Measurements from ENCODE around the gene CEACAM1. TPM values are rescaled to one million over a fixed set of nuclear protein-coding genes. Genes with fewer than 3 reads are reported as not detected.
"Not testable (repeated sequence)": the region's sequence is repeated elsewhere in the genome, so short reads cannot be mapped to it uniquely, and the experiment has no call there.

The CEACAM1 gene
- total RNA-seq, 1 donor from 2014 or later: 1.6 TPM

DNA sequence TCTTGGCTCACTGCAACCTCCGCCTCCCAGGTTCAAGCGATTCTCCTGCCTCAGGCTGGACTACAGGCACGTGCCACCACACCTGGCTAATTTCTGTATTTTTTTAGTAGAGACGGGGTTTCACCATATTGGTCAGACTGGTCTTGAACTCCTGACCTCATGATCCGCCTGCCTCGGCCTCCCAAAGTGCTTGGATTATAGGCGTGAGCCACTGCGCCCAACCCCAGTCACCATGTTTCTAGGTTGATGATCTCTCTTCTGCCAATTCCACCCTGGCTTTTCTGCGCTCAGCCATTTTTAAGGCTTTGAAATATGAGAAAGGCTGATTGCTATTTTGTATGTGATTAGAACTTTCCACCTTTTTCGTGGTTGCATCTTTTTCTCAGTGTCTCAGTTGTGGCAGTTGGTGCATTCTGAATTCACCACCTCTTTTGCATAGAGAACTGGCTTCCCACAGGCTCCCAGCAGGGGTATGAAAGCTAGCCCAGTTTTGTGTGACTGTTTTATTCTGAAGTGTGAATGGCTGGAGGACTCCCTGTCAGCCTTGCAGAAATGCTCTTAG is 15.5 kb downstream of the CEACAM1 start:
- FAIRE-seq (no peak), DNase-seq (ENCODE audit: low read depth) (no peak)
- H3K36me3 ChIP-seq (ENCODE audit: control insufficient read depth, insufficient read depth, low read length): no peaks in the 10 kb centered on the region

DNA sequence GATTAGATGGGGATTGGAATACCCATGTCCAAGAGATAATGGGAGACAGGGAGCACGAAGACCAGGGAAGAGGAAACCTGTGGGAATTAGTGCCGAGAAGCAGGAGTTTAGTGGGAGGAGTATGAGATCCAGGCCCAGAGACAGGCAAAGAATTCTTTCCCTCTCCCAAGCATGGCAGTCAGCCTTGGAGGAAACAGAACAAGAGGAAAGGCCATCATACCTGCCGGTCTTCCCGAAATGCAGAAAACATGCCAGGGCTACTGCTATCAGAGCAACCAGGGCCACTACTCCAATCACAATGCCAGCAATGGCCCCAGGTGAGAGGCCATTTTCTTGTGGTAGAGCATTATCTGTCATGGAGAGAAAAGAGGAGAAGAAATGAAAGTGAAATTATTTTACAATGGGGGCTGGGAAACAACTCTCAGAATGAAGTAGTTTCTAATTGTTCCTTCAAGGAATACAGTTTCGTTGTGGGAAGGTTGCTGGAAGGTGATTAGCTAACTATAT is 16.1 kb downstream of the CEACAM1 start:
- TF ChIP-seq, protein P1, sequence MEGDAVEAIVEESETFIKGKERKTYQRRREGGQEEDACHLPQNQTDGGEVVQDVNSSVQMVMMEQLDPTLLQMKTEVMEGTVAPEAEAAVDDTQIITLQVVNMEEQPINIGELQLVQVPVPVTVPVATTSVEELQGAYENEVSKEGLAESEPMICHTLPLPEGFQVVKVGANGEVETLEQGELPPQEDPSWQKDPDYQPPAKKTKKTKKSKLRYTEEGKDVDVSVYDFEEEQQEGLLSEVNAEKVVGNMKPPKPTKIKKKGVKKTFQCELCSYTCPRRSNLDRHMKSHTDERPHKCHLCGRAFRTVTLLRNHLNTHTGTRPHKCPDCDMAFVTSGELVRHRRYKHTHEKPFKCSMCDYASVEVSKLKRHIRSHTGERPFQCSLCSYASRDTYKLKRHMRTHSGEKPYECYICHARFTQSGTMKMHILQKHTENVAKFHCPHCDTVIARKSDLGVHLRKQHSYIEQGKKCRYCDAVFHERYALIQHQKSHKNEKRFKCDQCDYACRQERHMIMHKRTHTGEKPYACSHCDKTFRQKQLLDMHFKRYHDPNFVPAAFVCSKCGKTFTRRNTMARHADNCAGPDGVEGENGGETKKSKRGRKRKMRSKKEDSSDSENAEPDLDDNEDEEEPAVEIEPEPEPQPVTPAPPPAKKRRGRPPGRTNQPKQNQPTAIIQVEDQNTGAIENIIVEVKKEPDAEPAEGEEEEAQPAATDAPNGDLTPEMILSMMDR (IDR thresholded peaks at IDR 0.05; ENCODE audit: insufficient read depth, low read length, severe bottlenecking): no peak
- H3K36me3 ChIP-seq (ENCODE audit: control insufficient read depth, insufficient read depth, low read length): no peaks in the 10 kb centered on the region
- no peak for FAIRE-seq
- H3K4me3 ChIP-seq (ENCODE audit: low read depth, low read length): no peak overlapping the region
- H3K27me3 ChIP-seq (ENCODE audit: control insufficient read depth, insufficient read depth, low read length): no peaks in the 10 kb centered on the region
- no peak for DNase-seq (ENCODE audit: low read depth)

More for the DNA sequence above, 15.5 kb downstream of the CEACAM1 start:
- TF ChIP-seq, protein P1 (IDR thresholded peaks at IDR 0.05; ENCODE audit: insufficient read depth, low read length, severe bottlenecking): no peak
- Histone ChIP-seq H3K4me3 (ENCODE audit: low read depth, low read length) (no peak overlapping the region), H3K27me3 (ENCODE audit: control insufficient read depth, insufficient read depth, low read length) (no peaks in the 10 kb centered on the region)

DNA sequence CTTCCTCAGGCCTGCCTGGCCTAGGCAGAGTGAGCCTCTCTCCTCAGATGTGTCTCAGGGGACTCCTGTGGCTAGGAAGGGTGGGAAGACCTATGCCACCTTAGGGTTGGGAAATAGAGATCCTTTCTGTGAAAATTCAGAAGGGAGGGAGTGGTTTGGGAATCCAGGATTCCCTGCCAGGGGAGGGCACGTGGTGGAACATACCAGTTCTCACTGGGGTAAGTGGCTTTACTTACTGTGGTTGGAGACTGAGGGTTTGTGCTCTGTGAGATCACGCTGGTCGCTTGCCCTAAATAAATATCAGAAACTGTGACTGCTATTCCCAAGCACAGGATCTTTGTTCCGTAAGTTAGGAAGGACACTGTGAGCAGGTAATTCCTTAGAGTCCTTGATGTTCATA is 16.9 kb downstream of the CEACAM1 start:
- no peak overlapping the region for H3K4me3 ChIP-seq (ENCODE audit: low read depth, low read length)
- FAIRE-seq: no peak
- H3K36me3 ChIP-seq (ENCODE audit: control insufficient read depth, insufficient read depth, low read length): no peaks in the 10 kb centered on the region
- no peak for DNase-seq (ENCODE audit: low read depth)
- TF ChIP-seq, protein P1 (IDR thresholded peaks at IDR 0.05; ENCODE audit: insufficient read depth, low read length, severe bottlenecking): no peak
- no peaks in the 10 kb centered on the region for H3K27me3 ChIP-seq (ENCODE audit: control insufficient read depth, insufficient read depth, low read length)

DNA sequence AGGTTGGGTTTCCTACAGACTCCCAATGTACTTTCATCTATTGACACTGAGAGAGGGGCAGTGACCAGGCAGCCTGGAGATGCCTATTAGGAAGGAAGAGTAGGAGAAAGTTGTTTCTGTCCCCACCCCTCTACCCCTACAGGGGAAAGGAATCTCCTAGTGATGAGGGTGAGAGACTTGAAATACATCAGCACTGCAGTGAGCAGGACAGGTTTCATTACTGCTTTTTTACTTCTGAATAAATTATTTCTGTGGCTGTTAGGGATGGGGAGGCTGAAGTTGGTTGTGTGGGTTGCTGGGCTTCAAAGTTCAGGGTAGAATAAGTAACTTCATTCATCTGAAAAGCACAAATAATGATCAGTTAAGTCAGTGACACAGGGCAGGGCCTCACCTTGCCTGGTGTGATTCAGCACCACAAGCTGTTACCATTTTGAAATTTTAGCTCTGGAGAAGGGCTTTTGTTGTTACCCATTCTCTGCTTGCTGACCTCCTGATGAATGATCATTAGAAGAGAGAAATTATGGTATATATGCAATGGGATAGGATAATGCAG is 19.3 kb downstream of the CEACAM1 start:
- Histone ChIP-seq H3K27me3 (ENCODE audit: control insufficient read depth, insufficient read depth, low read length) (no peaks in the 10 kb centered on the region), H3K36me3 (ENCODE audit: control insufficient read depth, insufficient read depth, low read length) (no peaks in the 10 kb centered on the region), H3K4me3 (ENCODE audit: low read depth, low read length) (no peak overlapping the region)
- FAIRE-seq (no peak), DNase-seq (ENCODE audit: low read depth) (no peak)
- TF ChIP-seq, protein P1 (IDR thresholded peaks at IDR 0.05; ENCODE audit: insufficient read depth, low read length, severe bottlenecking): no peak

DNA sequence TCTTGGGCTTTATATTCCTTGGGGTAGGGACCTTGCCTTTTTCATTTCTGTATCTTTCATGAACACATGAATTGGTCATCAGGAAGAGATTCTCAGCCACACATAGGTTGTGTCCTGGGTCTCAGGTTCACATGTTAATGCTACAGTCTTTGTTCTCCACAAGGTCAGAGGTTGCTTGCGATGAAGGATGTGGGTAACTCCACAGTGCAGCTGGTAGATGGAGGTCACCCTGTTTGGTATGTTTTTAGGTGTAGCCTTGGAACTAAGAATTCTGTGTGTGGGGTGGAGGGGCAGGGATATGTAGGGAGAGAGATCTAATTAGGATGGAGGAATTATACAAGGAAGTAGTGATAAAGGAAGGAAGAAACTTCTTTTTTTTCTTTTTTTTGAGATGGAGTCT is 23.2 kb downstream of the CEACAM1 start:
- TF ChIP-seq, protein P1 (IDR thresholded peaks at IDR 0.05; ENCODE audit: insufficient read depth, low read length, severe bottlenecking): no peak
- Histone ChIP-seq H3K36me3 (ENCODE audit: control insufficient read depth, insufficient read depth, low read length) (no peaks in the 10 kb centered on the region), H3K27me3 (ENCODE audit: control insufficient read depth, insufficient read depth, low read length) (no peaks in the 10 kb centered on the region), H3K4me3 (ENCODE audit: low read depth, low read length) (no peak overlapping the region)
- DNase-seq (ENCODE audit: low read depth) (no peak), FAIRE-seq (no peak)

DNA sequence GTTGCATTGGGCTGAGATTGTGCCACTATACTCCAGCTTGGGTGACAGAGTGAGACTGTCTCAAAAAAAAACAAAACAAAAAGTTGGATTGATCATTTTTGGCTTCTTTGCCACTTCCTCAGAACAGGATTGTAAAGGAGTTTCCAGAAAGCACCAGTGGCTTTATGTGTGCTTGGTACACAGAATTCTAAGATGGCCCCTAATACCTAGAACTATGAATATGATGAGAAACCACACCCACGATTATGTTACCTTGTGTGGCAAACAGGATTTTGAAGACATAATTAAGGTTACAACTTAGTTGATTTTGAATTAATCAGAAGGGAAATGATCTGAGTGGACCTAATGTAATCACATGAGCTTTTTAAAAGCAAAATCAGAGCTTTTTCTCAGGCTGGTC is 26.5 kb downstream of the CEACAM1 start:
- DNase-seq (ENCODE audit: low read depth) (no peak), FAIRE-seq (no peak)
- TF ChIP-seq, protein P1 (IDR thresholded peaks at IDR 0.05; ENCODE audit: insufficient read depth, low read length, severe bottlenecking): no peak
- Histone ChIP-seq H3K4me3 (ENCODE audit: low read depth, low read length) (no peak overlapping the region), H3K36me3 (ENCODE audit: control insufficient read depth, insufficient read depth, low read length) (no peaks in the 10 kb centered on the region), H3K27me3 (ENCODE audit: control insufficient read depth, insufficient read depth, low read length) (no peaks in the 10 kb centered on the region)

DNA sequence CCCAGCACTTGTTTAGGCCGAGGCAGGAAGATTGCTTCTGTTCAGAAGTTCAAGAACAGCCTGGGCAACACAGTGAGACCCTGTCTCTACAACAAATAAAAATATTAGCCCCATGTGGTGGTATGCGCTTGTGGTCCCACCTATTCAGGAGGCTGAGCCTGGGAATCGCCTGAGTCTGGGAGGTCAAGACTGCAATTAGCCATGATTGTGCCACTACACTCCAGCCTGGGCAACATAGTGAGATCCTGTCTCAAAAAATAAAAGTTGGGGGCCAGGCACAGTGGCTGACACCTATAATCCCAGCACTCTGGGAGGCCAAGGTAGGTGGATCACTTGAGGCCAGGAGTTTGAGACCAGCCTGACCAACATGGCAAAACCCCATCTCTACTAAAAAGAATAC is 27.0 kb downstream of the CEACAM1 start:
- FAIRE-seq; H3K4me3 ChIP-seq (ENCODE audit: low read depth, low read length); H3K36me3 ChIP-seq (ENCODE audit: control insufficient read depth, insufficient read depth, low read length): not testable (repeated sequence)

More for the DNA sequence above, 27.0 kb downstream of the CEACAM1 start:
- DNase-seq (ENCODE audit: low read depth); H3K27me3 ChIP-seq (ENCODE audit: control insufficient read depth, insufficient read depth, low read length): not testable (repeated sequence)
